Left colon (tissue), 2 donors: Measurements from ENCODE around the gene GGTLC2. TPM values are rescaled to one million over a fixed set of nuclear protein-coding genes. Genes with fewer than 3 reads are reported as not detected.
A peak's percentile ranks its signal among the peaks of the same experiment; 100 is the strongest.

ENCODE experiments used
- ATAC-seq: fragments of 200-7000 bp; cut with Tn5 transposase; one replicate; pipeline ENCODE4 v1.9.1; 2020; ENCODE audit warnings: mild to moderate bottlenecking, moderate library complexity
- DNase-seq, 2 donors: peaks; one replicate each; pipeline ENCODE4 v3.0.0-alpha.2; 2020
- intact Hi-C, 2 donors: fragments of 100-400 bp; cut with DNase I in 1 of 2; cut with micrococcal nuclease in 1 of 2; formaldehyde crosslinking; loops; one replicate each; pipeline versions ENCODE4 v1.11.2 to v1.14.0; 2022; cut with DNase I, micrococcal nuclease
- total RNA-seq, 2 donors: library from RNA; stranded (reverse); fragmentation: NEBNext Ultra II Directional; extraction: Animal tissue kit (Norgen Biotek cat#: 25700); gene quantifications; one replicate each; pipeline ENCODE4 v1.2.1, GENCODE V29; 2021
- donor health status: DM: no; HTN: no; CAD: no.
- donor health status: DM: yes; HTN: yes; CAD: no.

GGTLC2 gene
- total RNA-seq, 2 donors from 2014 or later, result 0.45 TPM; not detected in 1

DNA sequence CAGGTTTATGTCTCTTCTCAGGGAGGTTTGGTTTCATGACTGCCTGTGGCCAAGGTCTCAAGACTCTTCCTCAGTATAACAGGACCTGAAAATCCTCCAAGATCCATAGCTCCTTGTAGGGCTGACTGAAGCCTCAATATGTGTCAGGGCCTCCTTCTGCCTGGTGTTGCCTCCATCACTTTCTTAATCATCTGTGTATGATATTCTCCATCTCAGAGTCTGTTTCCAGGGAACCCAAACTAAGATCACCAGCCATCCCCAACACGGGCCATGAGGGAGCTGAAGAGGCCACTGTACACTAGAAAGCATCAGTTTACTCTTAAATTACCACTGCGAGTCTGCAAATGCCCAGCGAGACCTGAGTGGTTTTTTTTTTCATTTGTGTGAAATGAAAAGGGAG, 17.7 kb downstream of the GGTLC2 start:
- intact Hi-C loops, result no loop called here
- ATAC-seq (no peak), DNase-seq (no peak)

DNA sequence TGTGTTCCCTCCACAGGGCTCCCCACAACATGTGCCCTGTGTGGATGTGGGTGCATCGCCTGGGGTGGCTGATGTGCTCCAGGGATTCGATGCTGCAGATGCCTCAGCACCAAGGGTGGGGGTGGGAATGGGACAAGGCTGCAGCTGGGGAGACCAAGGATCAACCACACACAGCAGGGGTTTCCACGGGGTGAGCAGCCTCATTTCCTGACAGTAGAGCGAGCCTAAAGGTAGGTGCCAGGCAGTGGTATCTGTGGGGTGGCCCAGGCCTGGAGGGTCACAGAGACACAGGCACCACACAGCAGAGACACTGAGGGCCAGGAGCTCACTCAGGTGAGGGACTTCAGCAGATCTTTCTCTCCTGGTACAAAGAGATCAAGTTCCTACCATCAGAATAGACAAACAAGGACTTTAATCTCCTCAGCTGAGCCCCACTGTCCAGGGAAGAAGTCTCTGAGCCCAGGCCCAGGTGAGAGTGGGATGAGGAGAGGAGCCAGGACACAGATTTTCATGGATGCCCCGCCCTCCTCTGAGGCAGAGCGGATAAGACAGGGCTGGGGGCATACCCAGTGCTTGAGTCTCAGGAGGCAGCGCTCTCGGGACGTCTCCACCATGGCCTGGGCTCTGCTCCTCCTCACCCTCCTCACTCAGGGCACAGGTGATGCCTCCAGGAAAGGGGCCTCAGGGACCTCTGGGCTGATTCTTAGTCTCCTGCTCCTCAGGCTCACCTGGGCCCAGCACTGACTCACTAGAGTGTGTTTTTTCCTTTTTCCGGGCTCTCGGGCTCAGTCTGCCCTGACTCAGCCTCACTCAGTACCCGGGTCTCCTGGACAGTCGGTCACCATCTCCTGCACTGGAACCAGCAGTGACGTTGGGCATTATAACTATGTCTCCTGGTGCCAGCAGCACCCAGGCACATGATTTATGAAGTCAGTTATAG, 19.7 kb downstream of the GGTLC2 start:
- ATAC-seq (no peak), DNase-seq (no peak)
- intact Hi-C loops, result no loop called here

DNA sequence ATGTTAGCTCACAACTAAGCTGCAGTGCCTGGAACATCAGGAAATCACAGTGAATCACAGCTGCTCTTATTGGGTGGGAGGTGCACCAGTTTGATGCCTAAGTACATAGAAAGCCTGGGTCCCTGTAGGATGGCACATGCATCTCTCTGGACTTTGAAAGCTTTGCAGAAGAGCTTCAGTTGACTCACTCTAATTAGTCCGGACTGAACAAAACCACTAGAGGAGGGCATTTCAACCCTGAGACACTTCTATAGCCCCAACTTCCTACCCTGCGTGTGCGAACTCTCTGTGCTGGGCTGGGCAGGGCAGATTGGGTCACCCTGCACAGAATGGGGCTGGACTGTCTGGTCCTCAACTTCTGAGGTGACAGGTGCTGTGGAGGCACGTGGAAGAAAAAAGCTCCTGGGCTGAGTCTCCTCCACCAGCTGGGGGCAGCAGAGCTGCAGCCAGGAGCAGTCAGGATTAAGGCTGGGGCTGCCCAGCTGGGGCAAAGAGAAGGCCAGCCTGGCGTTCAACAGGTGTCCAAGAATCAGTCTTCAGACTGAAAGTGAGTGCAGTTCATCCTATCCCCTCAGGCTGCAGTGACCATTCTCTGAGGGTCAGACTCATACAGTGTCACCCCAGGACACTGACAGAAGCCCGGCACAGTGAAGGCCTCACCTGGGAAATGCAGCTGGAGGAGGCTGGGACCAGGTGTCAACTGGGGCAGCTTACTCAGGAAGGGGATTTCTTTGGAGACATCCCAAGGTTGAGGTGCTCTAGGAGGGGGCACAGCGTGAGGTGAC, 22.1 kb downstream of the GGTLC2 start:
- intact Hi-C loops, result no loop called here
- DNase-seq, result peak; percentile 31 to 50
- ATAC-seq, result peak; percentile 78

DNA sequence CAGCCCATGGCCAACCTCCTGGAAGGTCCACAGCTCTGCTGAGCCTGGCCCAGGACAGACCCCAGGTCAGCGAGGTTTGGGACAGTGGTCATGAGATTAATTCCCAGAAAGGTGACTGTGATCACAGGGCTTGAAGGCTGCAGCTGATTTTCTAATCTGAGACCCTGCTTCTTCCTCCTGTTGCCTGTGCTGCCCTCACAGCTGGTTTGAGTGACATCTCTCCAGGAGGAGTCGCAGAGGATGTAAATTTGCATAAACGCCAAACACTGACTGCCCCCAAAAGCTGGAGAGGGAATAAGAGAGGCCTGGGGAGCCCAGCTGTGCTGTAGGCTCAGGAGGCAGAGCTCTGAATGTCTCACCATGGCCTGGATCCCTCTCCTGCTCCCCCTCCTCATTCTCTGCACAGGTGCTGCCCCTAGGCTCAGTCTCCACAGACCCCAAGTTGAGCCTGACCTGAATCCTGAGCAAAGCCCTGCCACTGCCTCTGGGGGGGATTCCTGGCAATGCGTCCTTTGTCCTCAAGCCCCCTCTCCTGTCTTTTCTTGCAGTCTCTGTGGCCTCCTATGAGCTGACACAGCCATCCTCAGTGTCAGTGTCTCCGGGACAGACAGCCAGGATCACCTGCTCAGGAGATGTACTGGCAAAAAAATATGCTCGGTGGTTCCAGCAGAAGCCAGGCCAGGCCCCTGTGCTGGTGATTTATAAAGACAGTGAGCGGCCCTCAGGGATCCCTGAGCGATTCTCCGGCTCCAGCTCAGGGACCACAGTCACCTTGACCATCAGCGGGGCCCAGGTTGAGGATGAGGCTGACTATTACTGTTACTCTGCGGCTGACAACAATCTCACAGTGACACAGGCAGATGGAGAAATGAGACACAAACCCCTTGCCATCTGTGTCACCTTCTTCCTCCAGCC, 23.8 kb downstream of the GGTLC2 start:
- intact Hi-C loops, result no loop called here
- DNase-seq (no peak), ATAC-seq (no peak)

DNA sequence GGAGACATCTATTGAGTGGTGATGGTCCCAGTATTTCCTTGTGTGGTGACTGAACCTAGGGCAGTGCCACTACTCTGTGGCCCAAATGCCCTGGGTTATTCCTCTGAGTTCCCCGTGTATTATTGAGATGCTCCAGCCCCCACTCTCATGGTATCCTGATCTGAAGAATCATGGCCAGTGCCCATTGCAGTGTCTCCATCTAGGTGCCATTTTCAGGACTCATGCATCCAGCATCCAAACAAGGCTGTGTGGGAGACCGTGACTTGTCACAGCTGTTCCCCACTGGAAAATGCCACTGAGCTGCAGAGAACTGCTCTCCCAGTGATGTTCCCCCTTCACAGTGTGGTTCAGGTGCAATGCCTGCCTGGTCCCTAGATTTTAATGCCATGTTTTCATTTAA, 24.7 kb downstream of the GGTLC2 start:
- DNase-seq, result no peak
- ATAC-seq, result no peak
- intact Hi-C loops, result no loop called here

DNA sequence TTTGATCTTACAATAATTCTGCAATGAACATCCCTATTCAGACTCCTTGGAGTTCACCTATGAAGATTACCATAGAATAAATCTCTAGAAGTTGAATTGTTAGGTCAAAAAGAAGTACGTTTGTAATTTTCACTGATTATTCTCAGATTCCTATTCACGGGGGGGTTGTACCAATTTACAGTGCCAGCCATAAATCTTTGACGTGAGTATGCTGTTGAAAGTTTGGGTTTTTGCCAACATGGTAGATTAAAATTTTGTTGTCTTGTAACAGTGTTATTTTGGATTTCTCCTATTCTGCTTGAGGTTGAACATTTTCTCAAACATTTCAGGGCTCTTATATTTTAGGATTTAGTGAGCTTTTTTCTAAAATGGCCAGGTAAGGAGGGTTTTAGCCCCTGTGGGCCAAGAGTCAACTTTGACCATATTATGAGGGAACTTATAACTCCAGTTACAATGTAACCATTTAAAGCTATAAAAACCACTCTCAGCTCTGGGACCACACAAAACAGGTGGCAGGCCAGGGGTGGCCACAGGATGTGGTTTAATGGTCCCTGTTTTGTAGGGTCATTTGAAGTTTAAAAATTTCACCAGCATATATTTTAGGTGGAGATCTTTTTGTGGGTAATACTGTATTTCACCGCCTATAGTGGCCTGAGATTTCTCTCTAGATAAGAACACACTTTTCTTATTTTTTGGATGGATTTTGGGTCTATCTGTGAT, 25.8 kb downstream of the GGTLC2 start:
- DNase-seq (no peak), ATAC-seq (no peak)
- intact Hi-C loops, result no loop called here

DNA sequence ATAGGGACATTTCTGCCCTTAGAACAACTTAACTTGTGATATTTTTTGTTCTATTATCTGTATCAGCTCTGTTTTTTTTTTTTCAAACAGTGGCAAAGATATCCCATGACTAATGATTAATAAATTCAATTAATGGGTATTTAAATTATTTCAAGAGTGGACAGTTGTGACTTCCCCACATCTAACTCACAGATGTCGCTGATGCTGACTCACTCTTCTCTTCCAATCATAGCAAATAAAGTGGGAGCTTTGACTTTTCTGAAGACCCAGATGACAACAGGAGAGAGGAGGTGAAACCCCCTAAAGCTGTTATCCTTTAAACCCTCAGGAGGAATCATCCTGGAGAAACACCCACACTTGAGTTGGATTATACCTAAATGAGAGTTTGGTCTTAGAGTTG, 27.1 kb downstream of the GGTLC2 start:
- DNase-seq (no peak), ATAC-seq (no peak)
- intact Hi-C loops, result no loop called here

DNA sequence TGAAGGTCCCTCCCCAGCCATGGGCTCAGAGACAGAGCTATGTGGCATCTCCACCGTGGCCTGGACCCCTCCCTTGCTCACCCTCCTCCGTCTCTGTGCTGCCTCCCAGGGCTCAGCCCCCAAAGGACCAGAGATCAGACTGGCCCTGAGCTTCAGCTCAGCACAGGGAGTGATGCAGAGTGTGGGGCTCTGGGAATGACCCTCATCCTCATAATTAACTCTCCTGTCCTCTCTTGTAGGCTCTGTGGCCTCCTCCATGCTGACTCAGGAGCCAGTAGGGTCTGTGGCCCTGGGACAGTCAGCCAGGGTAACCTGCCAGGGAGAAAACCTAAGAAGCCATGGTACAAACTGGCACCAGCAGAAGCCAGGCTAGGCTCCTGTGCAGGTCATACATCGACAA, 28.7 kb downstream of the GGTLC2 start:
- intact Hi-C loops, result no loop called here
- no peak for DNase-seq
- no peak for ATAC-seq

DNA sequence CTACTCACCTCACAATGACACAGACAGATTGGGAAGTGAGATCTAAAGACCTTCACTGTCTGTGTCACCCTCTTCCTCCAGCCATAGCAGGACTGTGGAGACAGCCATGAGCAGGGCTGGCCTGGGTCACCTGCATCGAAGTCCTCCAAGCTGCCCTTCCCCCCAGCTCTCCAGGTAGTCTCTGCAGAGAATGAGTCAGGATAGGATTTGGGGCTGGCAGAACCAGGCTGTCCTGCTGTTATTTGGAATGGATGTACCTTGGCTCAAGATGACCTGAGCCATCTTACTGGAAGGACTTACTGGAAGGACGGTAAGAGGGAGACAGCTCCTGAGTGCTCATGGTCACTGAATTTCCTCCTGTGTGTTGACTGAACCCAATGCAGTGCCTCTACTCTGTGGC, 29.2 kb downstream of the GGTLC2 start:
- intact Hi-C loops, result no loop called here
- ATAC-seq, result no peak
- no peak for DNase-seq

DNA sequence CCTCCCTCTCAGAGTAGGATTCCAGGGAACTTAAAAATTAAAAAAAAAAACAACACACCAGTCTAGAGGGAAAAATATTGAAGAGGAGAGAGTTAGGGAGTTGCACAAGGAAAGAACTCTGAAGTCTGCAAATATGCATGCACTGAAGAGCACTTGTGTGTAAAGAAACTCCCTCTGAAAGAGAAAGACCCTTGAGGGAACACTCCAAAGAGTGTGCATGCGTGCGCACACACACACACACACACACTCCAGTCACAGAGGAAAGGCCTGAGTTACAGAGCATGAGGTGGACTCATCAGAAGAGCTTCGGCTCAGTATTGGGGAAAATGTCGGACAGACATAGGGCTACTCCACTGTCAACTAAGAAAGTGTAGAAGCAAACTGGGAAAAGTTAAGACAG, 30.1 kb downstream of the GGTLC2 start:
- no peak for ATAC-seq
- no peak for DNase-seq
- intact Hi-C loops, result no loop called here

DNA sequence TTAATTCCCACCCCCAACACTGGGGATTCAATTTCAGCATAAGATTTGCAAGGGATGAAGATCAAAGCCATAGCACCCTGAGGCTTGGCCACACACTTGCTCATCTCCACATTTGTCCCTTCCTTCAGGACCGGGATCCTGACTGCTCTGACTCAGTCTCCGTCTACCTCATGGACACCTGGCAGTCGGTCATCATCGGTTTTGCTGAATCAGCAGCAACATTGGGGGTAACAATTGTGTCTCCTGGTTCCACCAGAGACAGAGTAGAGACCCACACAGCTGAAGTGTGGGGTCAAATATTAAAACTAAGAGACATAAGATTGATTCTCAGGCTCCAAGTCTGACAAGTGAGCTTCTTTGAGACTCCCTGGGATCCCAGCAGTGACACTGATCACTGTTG, 34.6 kb downstream of the GGTLC2 start:
- ATAC-seq, result no peak

DNA sequence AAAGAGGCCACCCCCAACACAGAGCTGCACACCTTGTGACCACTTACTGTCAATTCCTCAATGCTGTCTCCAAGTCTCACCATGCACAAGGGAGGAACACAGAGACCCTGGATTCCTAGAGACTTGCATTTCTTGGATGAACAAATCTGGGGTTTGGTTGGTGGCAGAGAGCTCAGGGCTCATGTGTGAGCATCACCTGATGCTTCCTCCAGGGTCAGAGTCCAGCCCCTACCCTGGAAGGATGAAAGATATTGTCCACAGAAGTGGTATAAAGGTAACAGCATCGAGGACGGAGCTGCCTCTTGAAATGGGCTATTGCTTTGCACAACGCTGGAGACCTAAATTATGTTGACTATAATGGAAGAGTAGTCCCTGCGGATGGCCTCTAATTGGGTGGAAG, 36.0 kb downstream of the GGTLC2 start:
- no peak for DNase-seq
- intact Hi-C loops, result no loop called here

More for the DNA sequence above, 34.6 kb downstream of the GGTLC2 start:
- no peak for DNase-seq
- intact Hi-C loops, result no loop called here

DNA sequence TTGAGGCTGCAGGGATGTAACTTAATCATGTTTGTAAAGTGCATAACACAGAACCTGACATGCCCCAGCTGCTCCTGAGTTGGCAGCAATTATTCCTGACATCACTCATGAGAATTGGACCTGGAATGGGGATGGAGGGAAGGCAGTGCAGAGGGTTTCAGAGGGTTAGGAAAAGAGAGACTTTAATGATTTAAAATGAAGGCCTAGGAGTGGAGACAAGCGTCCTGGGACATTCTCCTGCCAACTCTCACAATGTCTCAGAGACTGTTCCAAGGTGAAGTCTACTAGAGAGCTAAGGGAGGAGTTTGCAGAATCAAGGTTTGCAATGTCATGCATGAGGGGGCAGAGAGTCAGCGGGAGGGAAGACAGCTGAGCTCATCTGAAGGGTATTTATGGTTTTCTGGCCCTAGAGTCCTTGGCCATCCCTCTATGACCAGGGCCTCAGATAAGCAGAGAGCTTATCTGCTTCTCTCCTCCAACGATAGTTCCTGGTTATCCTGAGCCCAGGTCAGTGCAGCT, 36.9 kb downstream of the GGTLC2 start:
- no peak for ATAC-seq
- DNase-seq, result no peak
- intact Hi-C loops, result no loop called here

More for the DNA sequence above, 36.0 kb downstream of the GGTLC2 start:
- no peak for ATAC-seq

DNA sequence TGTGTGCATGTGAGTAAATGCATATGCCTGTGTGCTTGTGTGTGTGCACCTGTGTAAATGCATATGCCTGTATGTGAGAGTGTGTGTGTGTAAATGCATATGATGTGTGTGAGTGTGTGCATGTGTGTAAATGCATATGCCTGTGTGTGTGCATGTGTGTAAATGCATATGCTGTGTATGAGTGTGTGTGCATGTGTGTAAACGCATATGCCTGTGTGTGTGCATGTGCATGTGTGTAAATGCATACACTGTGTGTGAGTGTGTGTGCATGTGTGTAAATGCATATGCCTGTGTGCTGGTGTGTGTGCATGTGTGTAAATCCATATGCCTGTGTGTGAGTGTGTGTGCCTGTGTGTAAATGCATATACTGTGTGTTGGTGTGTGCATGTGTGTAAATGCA, 37.8 kb downstream of the GGTLC2 start:
- DNase-seq (no peak), ATAC-seq (no peak)
- intact Hi-C loops, result no loop called here

DNA sequence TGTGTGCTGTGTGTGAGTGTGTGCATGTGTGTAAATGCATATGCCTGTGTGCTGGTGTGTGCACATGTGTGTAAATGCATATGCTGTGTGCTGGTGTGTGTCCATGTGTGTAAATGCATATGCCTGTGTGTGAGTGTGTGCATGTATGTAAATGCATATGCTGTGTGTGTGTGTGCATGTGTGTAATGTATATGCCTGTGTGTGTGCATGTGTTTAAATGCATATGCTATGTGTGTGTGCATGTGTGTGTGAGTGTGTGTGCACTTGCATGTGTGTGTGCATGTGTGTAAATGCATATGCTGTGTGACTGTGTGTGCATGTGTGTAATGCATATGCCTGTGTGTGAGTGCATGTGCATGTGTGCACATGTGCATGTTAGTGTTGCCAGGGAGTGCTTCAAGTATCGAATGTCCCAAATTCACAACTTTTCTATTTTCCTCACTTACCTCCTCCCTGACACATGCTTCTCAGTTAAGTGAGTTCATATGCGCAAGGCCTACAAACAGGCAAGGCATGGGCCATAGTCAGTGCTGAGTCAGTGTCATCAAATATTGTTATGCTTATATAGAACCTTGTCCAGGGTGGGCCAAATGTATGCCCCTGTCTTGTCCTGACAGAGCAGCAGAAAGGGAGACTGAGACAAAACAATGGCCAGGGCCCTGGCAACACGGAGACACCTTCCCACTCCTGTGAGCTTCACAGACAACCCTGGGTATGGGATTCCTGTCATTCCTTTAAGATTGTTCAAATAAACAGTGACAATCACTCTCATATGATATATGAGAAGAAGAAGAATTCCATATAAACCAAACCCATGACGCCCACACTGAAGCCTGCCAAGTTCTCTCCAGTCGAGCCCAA, 38.6 kb downstream of the GGTLC2 start:
- intact Hi-C loops, result no loop called here
- ATAC-seq (no peak), DNase-seq (no peak)

DNA sequence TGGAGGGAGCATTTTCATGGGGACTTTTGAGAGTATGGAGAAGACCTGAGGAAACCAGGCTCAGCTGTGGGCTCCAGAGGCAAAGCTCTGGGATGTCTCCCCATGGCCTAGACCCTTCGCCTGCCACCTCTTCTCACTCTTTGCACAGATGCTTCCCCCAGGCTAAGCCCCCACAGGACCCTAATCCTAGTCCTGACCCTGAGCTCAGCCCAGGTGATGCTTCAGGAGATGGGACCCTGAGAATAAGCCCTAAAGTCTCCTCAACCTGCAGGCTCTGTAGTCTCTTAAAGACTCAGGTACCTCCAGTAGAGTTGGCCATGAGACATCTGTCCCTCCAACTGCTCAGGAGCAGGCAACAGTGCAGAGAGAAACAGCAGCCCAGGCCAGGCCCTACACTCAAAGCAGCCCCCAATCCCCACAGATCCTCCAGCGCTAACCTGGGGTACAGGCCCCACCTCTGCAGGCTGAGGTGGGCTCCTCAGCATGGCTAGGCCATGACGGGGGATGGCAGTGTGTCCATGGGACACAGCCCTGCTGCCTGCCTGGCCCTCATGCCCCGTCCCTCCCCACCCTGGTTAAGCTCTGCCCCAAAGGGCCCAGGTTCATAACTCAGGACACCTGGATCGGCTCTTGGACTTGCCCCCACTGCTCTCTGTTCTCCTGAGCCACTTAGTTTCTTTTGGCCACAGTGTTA, 39.4 kb downstream of the GGTLC2 start:
- no peak for DNase-seq
- intact Hi-C loops, result no loop called here
- no peak for ATAC-seq
